Body of pancreas (tissue), 4 donors: ENCODE results near the gene TBL1XR1. TPM values are rescaled to one million over a fixed set of nuclear protein-coding genes. Genes with fewer than 3 reads are reported as not detected.
"Not testable (repeated sequence)": the region's sequence is repeated elsewhere in the genome, so short reads cannot be mapped to it uniquely, and the experiment has no call there.

Experiments used
- ATAC-seq: fragments of 150-250 bp; one replicate; pipeline ENCODE4 v1.9.1; 2016
- DNase-seq, 4 donors: peaks; one replicate each; pipeline ENCODE4 v3.0.0-alpha.2; 2019
- H3K27ac ChIP-seq, 4 donors: fragments of 200-600 bp; sonication (generic); 1 replicate in 3 of 4; 2 replicates in 1 of 4; pipeline versions ENCODE4 v1.5.1 to v1.6.1; 2016 to 2019; ENCODE audit warnings: mild to moderate bottlenecking in 1 of 4, mixed read lengths in 1 of 4, moderate library complexity in 1 of 4
- H3K27me3 ChIP-seq, 2 donors: fragments of 200-600 bp; sonication (generic); one replicate each; pipeline ENCODE4 v1.6.0; 2016; ENCODE audit warnings: mild to moderate bottlenecking in 1 of 2
- H3K36me3 ChIP-seq, 2 donors: fragments of 200-600 bp; sonication (generic); replicated peaks in 1 of 2; 2 replicates each; pipeline ENCODE4 v1.5.1; 2016; ENCODE audit warnings: low read depth in 2 of 2; ENCODE audit not compliant: insufficient read depth in 1 of 2
- H3K4me1 ChIP-seq: fragments of 200-600 bp; sonication (generic); one replicate; pipeline ENCODE4 v1.6.0; 2016
- H3K4me3 ChIP-seq, 2 donors: fragments of 200-600 bp; sonication (generic); 1 replicate in 1 of 2; 2 replicates in 1 of 2; pipeline ENCODE4 v1.5.1; 2016 to 2019
- H3K9me3 ChIP-seq, 3 donors: fragments of 200-600 bp; sonication (generic); 1 replicate in 2 of 3; 2 replicates in 1 of 3; pipeline ENCODE4 v1.5.1; 2016
- CTCF ChIP-seq, 7 experiments: fragments of 450-650 bp in 4 of 7; fragments of 200-600 bp in 3 of 7; sonication (generic) in 3 of 7; IDR thresholded peaks; one replicate each; pipeline ENCODE4 v1.5.1; 2016 to 2019; ENCODE audit warnings: antibody characterized with exemption in 7 of 7
- POLR2A ChIP-seq, 3 donors: fragments of 450-650 bp; IDR thresholded peaks; one replicate each; pipeline ENCODE4 v1.6.1; 2016; ENCODE audit warnings: antibody characterized with exemption in 3 of 3, mild to moderate bottlenecking in 2 of 3
- WGBS, 2 donors: methylation state at CpG; one replicate each; pipeline ENCODE4 v1.1.5; 2017; 5-methylcytosine and 5-hydroxymethylcytosine counted together
- intact Hi-C: fragments of 100-400 bp; cut with DNase I; formaldehyde crosslinking; loops from one replicate; pipeline ENCODE4 v1.15.1; 2023
- total RNA-seq, 2 donors: library from RNA; depleted of rRNA; stranded (reverse); fragments of >200 nt; gene quantifications; one replicate each; pipeline ENCODE4 v1.1.0, GENCODE V29; 2016

The TBL1XR1 gene
- total RNA-seq, 2 donors from 2014 or later: 34.3 to 57.9 TPM

- Histone ChIP-seq H3K4me3 (no peak overlapping the region), H3K36me3 (no peaks in the 10 kb centered on the region), H3K27ac (no peak overlapping the region), H3K9me3 (peaks cover 0 to 6% (median 0%) of the 10 kb centered on the region in 3 donors), H3K4me1 (peaks cover 14% of the 10 kb centered on the region), H3K27me3 (no peaks in the 10 kb centered on the region)
- intact Hi-C loops: no loop called here
- 91 to 95% methylated on average over 10 to 38 of the region's 43 CpGs for WGBS, 2 donors
- ATAC-seq (no peak), DNase-seq (no peak)
- TF ChIP-seq POLR2A (IDR thresholded peaks at IDR 0.05) (no peak), CTCF (IDR thresholded peaks at IDR 0.05) (no peak)
Measured at GRCh38 chr3:177203689-177204395, 6.6 kb upstream of the TBL1XR1 start.

- DNase-seq, H3K36me3 ChIP-seq, H3K27me3 ChIP-seq, H3K4me3 ChIP-seq, ATAC-seq, H3K9me3 ChIP-seq, H3K27ac ChIP-seq, intact Hi-C loops: not testable (repeated sequence)
- WGBS, 2 donors: 78 to 80% methylated on average over 4 of the region's 4 CpGs
- H3K4me1 ChIP-seq: peaks cover 16% of the 10 kb centered on the region
Measured at GRCh38 chr3:177203016-177203415, 5.7 kb upstream of the TBL1XR1 start.

GRCh38 chr3:177201700-177202397 lies 4.6 kb upstream of the TBL1XR1 start:
- no peaks in the 10 kb centered on the region for H3K36me3 ChIP-seq
- intact Hi-C loops: no loop called here

GRCh38 chr3:177199206-177199760 lies 2.0 kb upstream of the TBL1XR1 start:
- Histone ChIP-seq H3K36me3 (no peaks in the 10 kb centered on the region), H3K9me3 (peaks cover 0 to 5% (median 0%) of the 10 kb centered on the region in 3 donors), H3K27me3 (no peaks in the 10 kb centered on the region), H3K4me1 (peaks cover 26% of the 10 kb centered on the region), H3K27ac (peak overlapping the region; percentile 92 to 100 (median 100)), H3K4me3 (no peak overlapping the region)
- WGBS, 2 donors: 52 to 56% methylated on average over 6 of the region's 6 CpGs
- ATAC-seq: no peak
- no peak for TF ChIP-seq POLR2A (IDR thresholded peaks at IDR 0.05)
- no peak for TF ChIP-seq CTCF (IDR thresholded peaks at IDR 0.05)
- intact Hi-C loops: loop anchor here (10.0 kb wide), 1 partner anchor 144 kb away; no protein-coding TSS in a partner anchor
- DNase-seq: no peak

More at GRCh38 chr3:177201700-177202397, 4.6 kb upstream of the TBL1XR1 start:
- 76 to 87% methylated on average over 8 of the region's 8 CpGs for WGBS, 2 donors
- no peaks in the 10 kb centered on the region for H3K27me3 ChIP-seq
- H3K27ac ChIP-seq: no peak overlapping the region
- TF ChIP-seq CTCF (IDR thresholded peaks at IDR 0.05) (no peak), POLR2A (IDR thresholded peaks at IDR 0.05) (no peak)
- H3K9me3 ChIP-seq: peaks cover 0 to 6% (median 0%) of the 10 kb centered on the region in 3 donors
- no peak for ATAC-seq
- peak in 1 of 4 donors; percentile 17 for DNase-seq
- no peak overlapping the region for H3K4me3 ChIP-seq
- H3K4me1 ChIP-seq: peaks cover 16% of the 10 kb centered on the region
